Panc1 (cell line): ENCODE results near the gene WDR1.

Source experiments
- POLR2AphosphoS5 ChIP-seq: IDR thresholded peaks from 2 replicates; pipeline ENCODE4 v1.6.1; 2012; ENCODE audit warnings: mild to moderate bottlenecking, low read depth, low read length, moderate library complexity
- SIN3A ChIP-seq: IDR thresholded peaks from 2 replicates; pipeline ENCODE4 v1.6.1; 2012; ENCODE audit warnings: low read depth, mild to moderate bottlenecking, low read length, moderate library complexity, borderline replicate concordance; ENCODE audit not compliant: insufficient read depth
- TF ChIP-seq, protein P1 (sequence below): fragments of 450-650 bp; IDR thresholded peaks from 2 replicates; pipeline ENCODE4 v1.5.1; 2017; ENCODE audit warnings: mild to moderate bottlenecking
- TF ChIP-seq, protein P2 (sequence below), 2 experiments: IDR thresholded peaks; 2 replicates each; pipeline ENCODE4 v1.6.1; 2011 to 2012; ENCODE audit warnings: low read depth in 2 of 2, control low read depth in 1 of 2, low read length in 1 of 2, mild to moderate bottlenecking in 1 of 2, moderate library complexity in 1 of 2; ENCODE audit not compliant: insufficient read depth in 1 of 2

GRCh38 chr4:10066206-10066605 lies 50.4 kb downstream of the WDR1 start:
- TF ChIP-seq, protein P1, sequence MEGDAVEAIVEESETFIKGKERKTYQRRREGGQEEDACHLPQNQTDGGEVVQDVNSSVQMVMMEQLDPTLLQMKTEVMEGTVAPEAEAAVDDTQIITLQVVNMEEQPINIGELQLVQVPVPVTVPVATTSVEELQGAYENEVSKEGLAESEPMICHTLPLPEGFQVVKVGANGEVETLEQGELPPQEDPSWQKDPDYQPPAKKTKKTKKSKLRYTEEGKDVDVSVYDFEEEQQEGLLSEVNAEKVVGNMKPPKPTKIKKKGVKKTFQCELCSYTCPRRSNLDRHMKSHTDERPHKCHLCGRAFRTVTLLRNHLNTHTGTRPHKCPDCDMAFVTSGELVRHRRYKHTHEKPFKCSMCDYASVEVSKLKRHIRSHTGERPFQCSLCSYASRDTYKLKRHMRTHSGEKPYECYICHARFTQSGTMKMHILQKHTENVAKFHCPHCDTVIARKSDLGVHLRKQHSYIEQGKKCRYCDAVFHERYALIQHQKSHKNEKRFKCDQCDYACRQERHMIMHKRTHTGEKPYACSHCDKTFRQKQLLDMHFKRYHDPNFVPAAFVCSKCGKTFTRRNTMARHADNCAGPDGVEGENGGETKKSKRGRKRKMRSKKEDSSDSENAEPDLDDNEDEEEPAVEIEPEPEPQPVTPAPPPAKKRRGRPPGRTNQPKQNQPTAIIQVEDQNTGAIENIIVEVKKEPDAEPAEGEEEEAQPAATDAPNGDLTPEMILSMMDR = no peak
- TF ChIP-seq, protein P2, sequence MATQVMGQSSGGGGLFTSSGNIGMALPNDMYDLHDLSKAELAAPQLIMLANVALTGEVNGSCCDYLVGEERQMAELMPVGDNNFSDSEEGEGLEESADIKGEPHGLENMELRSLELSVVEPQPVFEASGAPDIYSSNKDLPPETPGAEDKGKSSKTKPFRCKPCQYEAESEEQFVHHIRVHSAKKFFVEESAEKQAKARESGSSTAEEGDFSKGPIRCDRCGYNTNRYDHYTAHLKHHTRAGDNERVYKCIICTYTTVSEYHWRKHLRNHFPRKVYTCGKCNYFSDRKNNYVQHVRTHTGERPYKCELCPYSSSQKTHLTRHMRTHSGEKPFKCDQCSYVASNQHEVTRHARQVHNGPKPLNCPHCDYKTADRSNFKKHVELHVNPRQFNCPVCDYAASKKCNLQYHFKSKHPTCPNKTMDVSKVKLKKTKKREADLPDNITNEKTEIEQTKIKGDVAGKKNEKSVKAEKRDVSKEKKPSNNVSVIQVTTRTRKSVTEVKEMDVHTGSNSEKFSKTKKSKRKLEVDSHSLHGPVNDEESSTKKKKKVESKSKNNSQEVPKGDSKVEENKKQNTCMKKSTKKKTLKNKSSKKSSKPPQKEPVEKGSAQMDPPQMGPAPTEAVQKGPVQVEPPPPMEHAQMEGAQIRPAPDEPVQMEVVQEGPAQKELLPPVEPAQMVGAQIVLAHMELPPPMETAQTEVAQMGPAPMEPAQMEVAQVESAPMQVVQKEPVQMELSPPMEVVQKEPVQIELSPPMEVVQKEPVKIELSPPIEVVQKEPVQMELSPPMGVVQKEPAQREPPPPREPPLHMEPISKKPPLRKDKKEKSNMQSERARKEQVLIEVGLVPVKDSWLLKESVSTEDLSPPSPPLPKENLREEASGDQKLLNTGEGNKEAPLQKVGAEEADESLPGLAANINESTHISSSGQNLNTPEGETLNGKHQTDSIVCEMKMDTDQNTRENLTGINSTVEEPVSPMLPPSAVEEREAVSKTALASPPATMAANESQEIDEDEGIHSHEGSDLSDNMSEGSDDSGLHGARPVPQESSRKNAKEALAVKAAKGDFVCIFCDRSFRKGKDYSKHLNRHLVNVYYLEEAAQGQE (IDR thresholded peaks at IDR 0.05; ENCODE audit: insufficient read depth in 1 of 2, low read depth in 2 of 2, low read length in 1 of 2) = no peak
- TF ChIP-seq SIN3A = no peak
- no peak for TF ChIP-seq POLR2AphosphoS5
